GM20431 (cell line): ENCODE results near the gene RYR2.

ENCODE experiments used
- in situ Hi-C: fragments of 300-500 bp; cut with MseI, MboI; formaldehyde crosslinking; loops from one replicate; pipeline ENCODE4 v1.15.0; 2020; ENCODE audit warnings: low sequenced_read_pairs; ENCODE audit not compliant: unreplicated experiment

RYR2 gene

DNA sequence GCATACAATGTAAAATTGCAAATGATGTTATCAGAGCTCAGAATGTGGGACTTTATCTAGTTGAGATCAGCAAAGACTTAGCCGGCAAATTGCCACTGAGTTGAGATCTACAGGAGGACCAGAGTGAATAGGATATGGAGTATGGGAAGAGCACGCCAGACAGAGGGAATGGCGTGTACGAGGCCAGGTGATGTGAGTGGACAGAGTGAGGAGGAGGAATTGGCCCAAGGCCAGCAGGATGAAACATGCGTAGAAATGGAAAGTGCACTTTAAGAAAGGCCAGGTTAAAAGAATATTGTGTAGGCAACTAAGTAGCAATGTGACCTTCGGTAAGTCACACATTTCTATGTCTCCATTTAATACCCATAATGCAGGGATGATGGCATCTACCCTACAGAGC lies 637.7 kb downstream of the RYR2 start:
- in situ Hi-C loops: no loop called here

- in situ Hi-C loops: no loop called here
Observed at GRCh38 chr1:237681210-237681609, 639.2 kb downstream of the RYR2 start.

DNA sequence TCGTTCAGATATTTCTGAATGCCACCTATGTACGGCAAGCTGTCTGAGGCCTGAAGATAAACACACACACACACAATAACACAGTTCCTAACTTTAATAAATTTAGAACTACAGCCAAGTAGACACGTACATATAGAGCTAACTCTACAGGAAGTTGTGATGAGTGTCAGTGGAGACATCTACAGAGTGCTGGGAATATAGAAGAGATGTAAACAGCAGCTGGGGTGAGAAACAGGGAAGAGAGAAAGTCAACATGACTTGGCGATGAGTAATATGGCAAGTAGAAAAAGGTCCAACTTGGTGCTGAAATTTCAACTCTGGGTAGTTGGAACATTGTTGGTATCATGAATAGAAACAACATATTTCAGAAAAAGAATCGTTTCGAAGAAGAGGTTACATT lies 642.3 kb downstream of the RYR2 start:
- in situ Hi-C loops: no loop called here

DNA sequence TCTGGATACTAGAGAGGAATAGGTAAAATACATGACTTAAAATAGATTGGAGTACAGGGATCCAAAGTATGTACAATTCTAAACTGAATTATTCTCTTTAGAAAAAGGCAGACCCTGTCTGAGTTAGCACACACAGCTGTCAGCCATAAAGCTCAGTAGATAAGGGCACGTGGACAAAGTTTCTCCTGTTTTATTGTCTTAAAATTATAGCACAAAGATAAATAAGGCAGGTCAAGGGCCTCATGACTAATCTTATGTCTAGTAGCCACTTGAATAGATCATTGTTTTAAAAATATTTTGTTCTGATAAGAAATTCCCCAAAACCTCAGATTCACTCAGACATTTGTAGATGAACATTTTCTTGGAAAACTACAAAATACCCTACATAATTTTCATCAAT lies 643.6 kb downstream of the RYR2 start:
- in situ Hi-C loops: no loop called here

GRCh38 chr1:237687804-237688203 lies 645.8 kb downstream of the RYR2 start:
- in situ Hi-C loops: no loop called here

GRCh38 chr1:237690656-237691055 lies 648.7 kb downstream of the RYR2 start:
- in situ Hi-C loops: no loop called here

DNA sequence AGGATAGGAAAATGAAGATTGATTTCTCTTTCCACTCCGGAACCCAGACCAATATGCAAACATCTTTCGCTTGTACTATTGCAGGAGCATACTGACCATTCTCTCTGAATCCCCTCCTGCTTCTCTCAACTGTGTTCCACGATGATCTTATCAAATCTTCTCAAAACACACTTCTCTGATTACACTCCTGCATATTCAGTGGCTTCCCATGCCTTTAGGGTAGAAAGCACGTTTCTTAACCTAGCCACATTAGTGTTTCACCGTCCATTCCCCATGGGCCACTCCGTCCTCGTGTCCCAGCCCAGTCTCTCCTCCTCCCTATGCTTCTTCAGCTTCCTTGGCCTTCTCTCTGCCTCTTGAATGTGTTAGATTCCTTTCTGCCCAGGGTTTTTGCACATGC lies 650.3 kb downstream of the RYR2 start:
- in situ Hi-C loops: no loop called here

DNA sequence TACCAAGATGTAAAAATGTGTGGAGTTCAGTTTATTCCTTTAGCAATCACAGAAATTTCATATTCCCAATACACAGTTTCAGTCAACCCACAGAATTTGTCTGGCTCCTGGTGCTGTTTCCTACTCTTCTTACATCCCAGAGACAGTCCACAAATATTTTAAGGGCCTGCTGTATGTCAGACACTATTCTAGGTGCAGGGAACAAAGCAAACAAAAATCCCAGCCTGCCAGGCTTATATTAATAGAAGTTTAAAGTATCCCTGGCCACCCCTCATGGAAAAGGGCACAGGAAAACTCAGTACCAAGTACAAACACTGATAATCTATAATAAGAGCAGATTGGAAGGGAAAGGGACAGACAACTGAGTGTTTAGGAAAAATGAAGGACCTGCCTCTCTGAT lies 653.9 kb downstream of the RYR2 start:
- in situ Hi-C loops: no loop called here

DNA sequence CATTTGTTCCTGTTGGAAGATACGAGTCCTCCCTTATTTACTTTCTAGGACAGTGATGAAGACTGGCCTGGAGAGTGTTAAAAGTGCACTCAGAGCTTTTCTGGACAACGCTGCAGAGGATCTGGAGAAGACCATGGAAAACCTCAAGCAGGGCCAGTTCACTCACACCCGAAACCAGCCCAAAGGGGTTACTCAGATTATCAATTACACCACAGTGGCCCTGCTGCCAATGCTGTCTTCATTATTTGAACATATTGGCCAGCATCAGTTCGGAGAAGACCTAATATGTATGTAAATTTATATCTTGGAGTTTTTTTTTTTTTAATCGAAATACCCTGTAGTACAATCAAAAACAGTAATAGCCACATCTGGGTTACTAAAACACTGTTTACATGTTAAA lies 658.2 kb downstream of the RYR2 start:
- in situ Hi-C loops: no loop called here

GRCh38 chr1:237701534-237701933 lies 659.5 kb downstream of the RYR2 start:
- in situ Hi-C loops: no loop called here

- in situ Hi-C loops: no loop called here
Observed at GRCh38 chr1:237702161-237702560, 660.2 kb downstream of the RYR2 start.

- in situ Hi-C loops: no loop called here
Observed at GRCh38 chr1:237705462-237705861, 663.5 kb downstream of the RYR2 start.

- in situ Hi-C loops: no loop called here
Observed at GRCh38 chr1:237709355-237709754, 667.4 kb downstream of the RYR2 start.

DNA sequence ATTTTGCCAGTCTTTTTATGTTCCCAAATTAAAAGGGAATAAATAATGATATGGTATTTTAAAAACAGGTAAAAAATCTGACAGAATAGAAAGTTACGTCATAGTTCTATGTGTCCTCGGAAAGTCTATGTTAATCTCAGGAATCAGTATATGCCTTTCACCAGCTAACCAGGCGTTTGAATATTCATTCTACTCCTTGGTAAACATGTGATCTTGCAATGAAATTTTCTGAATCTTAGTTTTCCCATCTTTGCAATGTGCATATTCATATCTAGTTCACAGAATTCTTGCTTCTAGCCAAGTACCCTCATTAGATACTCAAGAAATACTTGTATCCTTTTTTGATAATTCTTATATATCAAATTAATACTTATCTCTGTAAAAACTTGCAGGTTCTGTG lies 669.3 kb downstream of the RYR2 start:
- in situ Hi-C loops: no loop called here

DNA sequence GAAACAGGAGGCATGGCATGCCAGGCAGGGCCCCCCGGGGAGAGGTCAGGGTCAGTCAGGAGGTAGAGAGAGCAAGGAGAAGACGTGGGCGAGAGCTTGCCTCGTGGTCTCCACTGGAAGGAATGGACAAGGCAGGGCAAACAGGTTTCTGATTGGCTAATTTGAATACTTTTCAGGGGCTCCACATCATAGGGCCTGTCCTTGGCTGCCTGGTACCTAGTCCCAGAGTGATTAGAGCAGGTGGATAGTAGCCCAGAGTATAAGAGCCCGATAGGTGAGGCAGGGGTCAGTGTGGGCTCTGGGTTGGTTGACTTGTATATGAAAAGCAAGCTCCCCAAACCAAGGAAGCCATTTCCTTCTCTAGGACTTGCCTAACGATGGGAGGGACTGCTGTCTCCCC lies 670.1 kb downstream of the RYR2 start:
- in situ Hi-C loops: no loop called here

DNA sequence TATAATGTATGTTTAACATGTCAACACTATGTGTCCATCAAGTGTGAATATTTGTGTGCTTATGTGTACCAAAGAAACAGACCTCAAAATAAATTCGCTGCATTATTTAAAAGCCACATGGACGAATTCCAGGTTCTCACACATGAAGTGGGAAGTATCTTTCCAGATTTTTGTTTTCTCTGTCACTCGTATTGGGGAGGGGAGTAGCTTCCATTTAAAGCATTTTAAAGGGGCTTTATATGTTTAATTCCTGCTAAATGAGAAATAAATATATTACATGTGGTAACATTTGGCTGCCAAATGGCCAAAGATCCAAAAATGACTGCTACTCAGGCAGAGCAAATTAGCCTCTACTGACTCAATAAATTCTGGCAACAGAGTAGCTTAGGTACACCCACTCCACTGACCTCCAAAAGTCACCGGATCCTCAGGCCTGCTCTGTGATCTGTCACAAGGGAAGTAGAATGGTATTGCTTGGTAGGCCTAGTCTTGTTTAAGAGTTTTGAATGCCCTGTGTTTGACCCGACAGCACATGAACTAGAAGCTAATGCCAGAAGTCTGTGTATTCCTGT lies 670.7 kb downstream of the RYR2 start:
- in situ Hi-C loops: no loop called here

GRCh38 chr1:237713916-237714315 lies 671.9 kb downstream of the RYR2 start:
- in situ Hi-C loops: no loop called here

GRCh38 chr1:237717106-237717505 lies 675.1 kb downstream of the RYR2 start:
- in situ Hi-C loops: no loop called here

DNA sequence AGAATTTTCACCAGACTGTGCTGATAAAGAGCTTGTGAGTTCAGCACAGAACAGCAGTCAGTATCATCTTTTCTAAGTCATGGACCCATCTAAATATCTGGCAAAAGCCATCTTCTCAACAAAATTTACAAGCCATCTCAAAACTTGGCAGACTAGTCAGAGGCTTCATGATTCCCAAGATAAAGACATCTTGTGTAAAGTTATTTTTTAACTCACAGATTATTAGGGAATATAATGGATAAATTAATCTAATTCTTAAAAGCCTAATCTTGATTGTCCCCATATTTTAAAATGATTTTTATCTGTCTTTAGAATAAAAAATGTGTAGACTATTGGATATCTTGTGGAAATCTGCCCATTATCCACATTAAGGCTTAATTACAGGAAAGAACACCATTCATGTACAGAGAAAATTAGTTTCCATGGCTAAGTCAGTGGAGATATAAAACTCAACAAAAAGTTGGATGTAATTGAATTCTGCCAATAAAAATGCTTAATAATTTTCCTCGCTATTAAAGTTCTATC lies 688.9 kb downstream of the RYR2 start:
- in situ Hi-C loops: no loop called here

GRCh38 chr1:237732657-237733056 lies 690.7 kb downstream of the RYR2 start:
- in situ Hi-C loops: no loop called here

DNA sequence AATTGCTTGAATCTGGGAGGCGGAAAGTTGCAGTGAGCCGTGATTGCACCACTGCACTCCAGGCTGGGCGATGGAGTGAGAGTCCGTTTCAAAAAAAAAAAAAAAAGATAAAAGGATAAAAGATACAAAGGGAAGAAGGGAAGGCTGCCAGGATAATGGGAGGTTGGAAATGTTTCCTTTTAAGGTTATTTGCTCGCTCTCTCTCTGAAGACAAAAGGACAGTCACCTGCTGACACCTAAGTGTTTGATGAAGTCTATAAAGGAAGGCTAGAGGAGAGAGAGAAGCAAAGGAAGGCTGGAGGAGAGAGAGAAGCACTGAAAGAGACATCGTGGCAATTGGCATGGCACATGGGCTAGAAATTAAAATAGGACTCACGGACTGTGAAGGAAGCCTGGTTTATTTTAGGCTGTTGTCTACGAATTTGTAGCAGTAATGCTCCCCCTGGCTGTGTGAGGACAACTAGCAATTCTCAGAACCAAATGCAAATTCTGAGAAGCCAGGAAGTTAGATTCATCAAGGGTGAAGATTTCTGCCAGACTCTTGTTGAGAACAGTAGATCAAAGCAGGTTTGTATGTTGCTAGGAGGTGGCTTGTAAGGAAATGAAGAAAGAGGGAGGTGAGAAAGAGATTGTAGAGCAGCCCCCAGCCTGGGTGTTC lies 694.5 kb downstream of the RYR2 start:
- in situ Hi-C loops: no loop called here

DNA sequence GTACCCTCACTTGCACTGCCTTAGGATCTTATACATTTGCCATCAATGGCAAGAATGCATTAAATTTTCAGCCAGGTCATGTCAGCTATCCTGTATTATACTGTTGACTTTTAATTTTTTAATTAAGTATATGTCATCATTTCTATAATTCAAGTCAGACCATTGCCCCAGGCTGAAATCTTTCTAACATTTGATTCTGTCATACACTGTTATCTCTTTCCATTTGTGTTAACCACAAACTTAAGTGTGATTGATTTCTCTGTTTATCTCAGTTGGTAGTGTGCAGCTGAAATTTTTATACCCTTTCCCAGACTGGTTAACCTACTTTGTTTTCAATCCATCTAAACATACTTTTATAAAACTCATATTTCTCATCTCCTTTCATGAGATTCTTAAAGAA lies 695.5 kb downstream of the RYR2 start:
- in situ Hi-C loops: no loop called here
